A549 (cell line): Measurements from ENCODE around the gene DLGAP1.

Source experiments
- CEBPB ChIP-seq, 2 experiments: fragments of >200 bp in 1 of 2; sonication (Bioruptor Twin) in 1 of 2; formaldehyde crosslinking in 1 of 2; IDR thresholded peaks; 2 replicates each; pipeline ENCODE4 v1.6.1; 2012 to 2016
- CTCF ChIP-seq: fragments of >200 bp; sonication (Bioruptor Twin); formaldehyde crosslinking; IDR thresholded peaks from 3 replicates; pipeline ENCODE4 v1.5.1; 2016
- EP300 ChIP-seq, 2 experiments: fragments of >200 bp; sonication (Bioruptor Twin); formaldehyde crosslinking; IDR thresholded peaks; 2 replicates in 1 of 2; 3 replicates in 1 of 2; pipeline ENCODE4 v1.6.1; 2016 to 2017
- ESRRA ChIP-seq: fragments of 150-350 bp; IDR thresholded peaks from 2 replicates; pipeline ENCODE4 v1.6.1; 2014; ENCODE audit warnings: mild to moderate bottlenecking, low read length, borderline replicate concordance
- HOXB5 ChIP-seq: fragments of 250-450 bp; sonication (Bioruptor Pico); IDR thresholded peaks from 2 replicates; pipeline ENCODE4 v1.5.0; 2020; ENCODE audit warnings: mild to moderate bottlenecking, moderate library complexity
- MYC ChIP-seq: IDR thresholded peaks from 2 replicates; pipeline ENCODE4 v1.6.1; 2012; ENCODE audit warnings: mild to moderate bottlenecking, inconsistent platforms, low read length, improper control_type of control experiment, borderline replicate concordance
- PHF8 ChIP-seq: fragments of 200-600 bp; sonication (generic); IDR thresholded peaks from 2 replicates; pipeline ENCODE4 v1.6.1; 2016; ENCODE audit warnings: low read depth, mild to moderate bottlenecking, antibody characterized with exemption, moderate library complexity, borderline replicate concordance
- POLR2A ChIP-seq: IDR thresholded peaks from 2 replicates; pipeline ENCODE4 v1.6.1; 2012; ENCODE audit warnings: mild to moderate bottlenecking, low read length
- REST ChIP-seq: fragments of 200-600 bp; sonication (generic); IDR thresholded peaks from 2 replicates; pipeline ENCODE4 v1.6.1; 2016; ENCODE audit warnings: antibody characterized with exemption, mild to moderate bottlenecking, moderate library complexity
- RFX5 ChIP-seq: fragments of 450-650 bp; IDR thresholded peaks from 2 replicates; pipeline ENCODE4 v1.7.1; 2014; ENCODE audit warnings: antibody characterized with exemption, mild to moderate bottlenecking, moderate library complexity
- RNF2 ChIP-seq: fragments of 200-600 bp; sonication (generic); IDR thresholded peaks from 2 replicates; pipeline ENCODE4 v1.6.1; 2016; ENCODE audit warnings: low read depth, mild to moderate bottlenecking, antibody characterized with exemption, moderate library complexity, borderline replicate concordance
- SMC3 ChIP-seq: fragments of >200 bp; sonication (Bioruptor Twin); formaldehyde crosslinking; IDR thresholded peaks from 3 replicates; pipeline ENCODE4 v1.6.1; 2018; ENCODE audit warnings: inconsistent platforms
- USF2 ChIP-seq: fragments of 450-650 bp; IDR thresholded peaks from 2 replicates; pipeline ENCODE4 v1.6.1; 2014; ENCODE audit warnings: antibody characterized with exemption
- ZFP36 ChIP-seq: fragments of 450-650 bp; IDR thresholded peaks from 2 replicates; pipeline ENCODE4 v1.6.1; 2014; ENCODE audit warnings: borderline replicate concordance; ENCODE audit not compliant: partially characterized antibody

GRCh38 chr18:4016391-4017049, 438.6 kb downstream of the DLGAP1 start:
- TF ChIP-seq POLR2A (no peak), CTCF (no peak), USF2 (no peak), REST (no peak), MYC (no peak), CEBPB (IDR thresholded peaks at IDR 0.05) (no peak), RNF2 (no peak), RFX5 (no peak), SMC3 (no peak), PHF8 (no peak), HOXB5 (CRISPR knock-in tag) (no peak), EP300 (IDR thresholded peaks at IDR 0.05) (no peak), ESRRA (no peak), ZFP36 (no peak)
